Measurements from ENCODE around the gene TAS2R40.

GRCh38 chr7:143221286-143221685 lies 551 bp upstream of the TAS2R40 start:
- TF ChIP-seq CTCF (IDR thresholded peaks at IDR 0.05) (no peak), POLR2AphosphoS5 (IDR thresholded peaks at IDR 0.05) (no peak)

All from gastroesophageal sphincter (tissue), 3 donors.